Heart left ventricle (tissue), 16 donors: Measurements from ENCODE around the gene ENTHD1. TPM values are rescaled to one million over a fixed set of nuclear protein-coding genes. Genes with fewer than 3 reads are reported as not detected.
"Not testable (repeated sequence)": the region's sequence is repeated elsewhere in the genome, so short reads cannot be mapped to it uniquely, and the experiment has no call there.

Source experiments
- ATAC-seq, 4 donors: fragments of 200-7000 bp; cut with Tn5 transposase; one replicate each; pipeline ENCODE4 v1.9.1; 2020 to 2022; ENCODE audit warnings: moderate library complexity in 4 of 4, mild to moderate bottlenecking in 3 of 4, moderate number of reproducible peaks in 1 of 4
- DNase-seq, 5 donors: peaks; one replicate each; pipeline ENCODE4 v3.0.0-alpha.2; 2020
- H3K27ac ChIP-seq, 12 donors: fragments of 200-600 bp; sonication (generic) in 4 of 12; one replicate each; pipeline versions ENCODE4 v1.5.0 to v1.8.0; 2016 to 2022; ENCODE audit warnings: mild to moderate bottlenecking in 2 of 12
- H3K27me3 ChIP-seq, 9 donors: fragments of 200-600 bp; sonication (generic) in 2 of 9; one replicate each; pipeline versions ENCODE4 v1.5.1 to v1.8.0; 2016 to 2022; ENCODE audit warnings: mild to moderate bottlenecking in 3 of 9
- H3K36me3 ChIP-seq, 9 donors: fragments of 200-600 bp; sonication (generic) in 2 of 9; one replicate each; pipeline versions ENCODE4 v1.5.0 to v1.8.0; 2018 to 2022; ENCODE audit warnings: mild to moderate bottlenecking in 2 of 9
- H3K4me1 ChIP-seq, 12 donors: fragments of 200-600 bp; sonication (generic) in 4 of 12; one replicate each; pipeline versions ENCODE4 v1.5.0 to v1.8.0; 2016 to 2022; ENCODE audit warnings: mild to moderate bottlenecking in 3 of 12
- H3K4me3 ChIP-seq, 12 donors: fragments of 200-600 bp; sonication (generic) in 4 of 12; one replicate each; pipeline versions ENCODE4 v1.5.0 to v1.8.0; 2017 to 2022; ENCODE audit warnings: mild to moderate bottlenecking in 9 of 12, moderate library complexity in 4 of 12
- H3K9me3 ChIP-seq, 12 donors: fragments of 200-600 bp; sonication (generic) in 4 of 12; one replicate each; pipeline versions ENCODE4 v1.5.0 to v1.8.0; 2016 to 2022; ENCODE audit warnings: mild to moderate bottlenecking in 1 of 12
- CTCF ChIP-seq, 12 donors: fragments of 200-600 bp; sonication (generic) in 4 of 12; IDR thresholded peaks; one replicate each; pipeline versions ENCODE4 v1.5.0 to v1.8.0; 2018 to 2022; ENCODE audit warnings: antibody characterized with exemption in 12 of 12, mild to moderate bottlenecking in 5 of 12
- POLR2A ChIP-seq, 2 donors: fragments of 450-650 bp; IDR thresholded peaks; one replicate each; pipeline ENCODE4 v1.6.1; 2017; ENCODE audit warnings: antibody characterized with exemption in 2 of 2, mild to moderate bottlenecking in 2 of 2, moderate library complexity in 2 of 2
- WGBS, 4 donors: extraction: QIAGEN DNeasy Blood & Tissue Kit in 2 of 4; methylation state at CpG; one replicate each; pipeline versions ENCODE4 v1.1.5 to v1.1.7; 2013 to 2018; 5-methylcytosine and 5-hydroxymethylcytosine counted together
- intact Hi-C, 10 donors: fragments of 100-400 bp; cut with DNase I; formaldehyde crosslinking; loops; one replicate each; pipeline versions ENCODE4 v1.11.1 to v1.14.2; 2022
- polyA plus RNA-seq, 2 donors: library from polyadenylated mRNA; stranded (reverse); fragments of 200-250 nt; gene quantifications; one replicate each; pipeline ENCODE4 v1.2.3, GENCODE V29; 2013
- total RNA-seq, 9 donors: library from RNA; depleted of rRNA in 2 of 9; stranded (reverse); fragments of >200 nt in 2 of 9; fragmentation: NEBNext Ultra II Directional in 3 of 9; extraction: Animal tissue kit (Norgen Biotek cat#: 25700) in 3 of 9; gene quantifications; one replicate each; pipeline versions ENCODE4 v1.1.0 to v1.2.4, GENCODE V29; 2016 to 2023
- donor health status: ischemic (EF 13 %, LVEDD 7.1; RV severe dilation, severe dysfunction).
- donor health status: healthy with polysubstance abuse.
- donor health status: DM: no; HTN: yes; CAD: no.
- donor health status: DM: no; HTN: no; CAD: no.
- donor health status: ischemic (EF 25% LVEDD 6.9; RV normal size, moderate dysfunction).
- donor health status: ischemic (EF 25% LVEDD 5.7; RV mildly dilated, moderate dysfunction).
- donor health status: healthy.
- donor health status: DM: yes; HTN: yes; CAD: no.
- donor health status: ischemic (EF 35%, LVEDD 5.7; RV mildly dilated, moderate dysfunction).
- donor health status: nonischemic (EF 11% LVEDD 7.7; RV severe dilation, severe dysfunction).
- donor health status: DM: yes; HTN: yes; CAD: no.
- donor health status: PGD.
- donor health status: ischemic (EF 29% LVEDD 5.4; RV normal size, mild dysfunction).
- donor health status: nonischemic (EF 23%, LVEDD 6.1; RV moderate dilation, normal function).

Gene ENTHD1
- total and polyA plus RNA-seq, 11 donors = not detected

- Histone ChIP-seq H3K4me1 (no peaks in the 10 kb centered on the region), H3K9me3 (no peaks in the 10 kb centered on the region), H3K27ac (no peak overlapping the region), H3K27me3 (peaks cover 0 to 16% (median 0%) of the 10 kb centered on the region in 9 donors), H3K4me3 (no peak overlapping the region), H3K36me3 (no peaks in the 10 kb centered on the region)
- no peak for TF ChIP-seq CTCF (IDR thresholded peaks at IDR 0.05)
- no peak for TF ChIP-seq POLR2A (IDR thresholded peaks at IDR 0.05)
- DNase-seq (no peak), ATAC-seq (no peak)
- WGBS, 4 donors = 29 to 46% (median 38%) methylated on average over 1 of the region's 1 CpG
- intact Hi-C loops = no loop called here
These were observed 19.6 kb downstream of the ENTHD1 start for GRCh38 chr22:39873965-39874364.

GRCh38 chr22:39872548-39872947, 21.0 kb downstream of the ENTHD1 start:
- no peak for ATAC-seq
- intact Hi-C loops = no loop called here
- TF ChIP-seq CTCF (IDR thresholded peaks at IDR 0.05) = no peak
- no peak for TF ChIP-seq POLR2A (IDR thresholded peaks at IDR 0.05)

GRCh38 chr22:39871008-39871798, 22.4 kb downstream of the ENTHD1 start:
- Histone ChIP-seq H3K4me1 (no peaks in the 10 kb centered on the region), H3K4me3 (no peak overlapping the region), H3K27ac (no peak overlapping the region), H3K9me3 (no peaks in the 10 kb centered on the region), H3K36me3 (no peaks in the 10 kb centered on the region), H3K27me3 (peaks cover 0 to 19% (median 0%) of the 10 kb centered on the region in 9 donors)
- WGBS, 4 donors = 76 to 79% (median 78%) methylated on average over 5 of the region's 5 CpGs
- no peak for TF ChIP-seq POLR2A (IDR thresholded peaks at IDR 0.05)
- TF ChIP-seq CTCF (IDR thresholded peaks at IDR 0.05) = no peak
- DNase-seq (no peak), ATAC-seq (no peak)
- intact Hi-C loops = no loop called here

More at GRCh38 chr22:39872548-39872947, 21.0 kb downstream of the ENTHD1 start:
- Histone ChIP-seq H3K9me3 (no peaks in the 10 kb centered on the region), H3K4me1 (no peaks in the 10 kb centered on the region), H3K4me3 (no peak overlapping the region), H3K27me3 (peaks cover 0 to 19% (median 0%) of the 10 kb centered on the region in 9 donors), H3K36me3 (no peaks in the 10 kb centered on the region), H3K27ac (no peak overlapping the region)
- no peak for DNase-seq
- 63 to 78% (median 71%) methylated on average over 1 of the region's 1 CpG for WGBS, 4 donors

- H3K36me3 ChIP-seq, H3K9me3 ChIP-seq, DNase-seq, H3K4me1 ChIP-seq, H3K4me3 ChIP-seq, H3K27ac ChIP-seq, ATAC-seq: not testable (repeated sequence)
- H3K27me3 ChIP-seq = peaks cover 0 to 19% (median 0%) of the 10 kb centered on the region in 9 donors
- 88 to 94% (median 90%) methylated on average over 2 of the region's 2 CpGs for WGBS, 4 donors
- intact Hi-C loops = loop anchor here in 1 of 10 donors (5.0 kb wide), 1 partner anchor 48 kb away; no protein-coding TSS in a partner anchor
These were observed 23.8 kb downstream of the ENTHD1 start for GRCh38 chr22:39869797-39870196.
